Tibial nerve (tissue), 4 donors: ENCODE measurements around the gene STK39.

Experiments
- CTCF ChIP-seq, 5 experiments: fragments of 200-600 bp in 3 of 5; fragments of 450-650 bp in 2 of 5; sonication (generic) in 3 of 5; IDR thresholded peaks; one replicate each; pipeline ENCODE4 v1.5.1; 2016 to 2019; ENCODE audit warnings: antibody characterized with exemption in 5 of 5, mild to moderate bottlenecking in 3 of 5, moderate library complexity in 2 of 5
- EP300 ChIP-seq, 2 donors: sonication (generic); formaldehyde crosslinking; IDR thresholded peaks; one replicate each; pipeline ENCODE4 v1.6.1; 2017; ENCODE audit warnings: antibody characterized with exemption in 2 of 2, mild to moderate bottlenecking in 1 of 2
- POLR2A ChIP-seq, 2 donors: fragments of 450-650 bp; IDR thresholded peaks; one replicate each; pipeline ENCODE4 v1.6.1; 2017; ENCODE audit warnings: antibody characterized with exemption in 2 of 2, mild to moderate bottlenecking in 2 of 2, moderate library complexity in 2 of 2

GRCh38 chr2:167992278-167992677, 255.1 kb downstream of the STK39 start:
- TF ChIP-seq CTCF (IDR thresholded peaks at IDR 0.05): no peak
- TF ChIP-seq POLR2A (IDR thresholded peaks at IDR 0.05): no peak
- no peak for TF ChIP-seq EP300 (IDR thresholded peaks at IDR 0.05)
